ENCODE results near the gene NUDT21.
"Not testable (repeated sequence)": the region's sequence is repeated elsewhere in the genome, so short reads cannot be mapped to it uniquely, and the experiment has no call there.

GRCh38 chr16:56488868-56489267 lies 37.7 kb upstream of the NUDT21 start:
- TF ChIP-seq CTCF (conservative IDR thresholded peaks at IDR 0.05; ENCODE audit: low read length); EZH2phosphoT487 (IDR thresholded peaks at IDR 0.05; ENCODE audit: borderline replicate concordance): not testable (repeated sequence)

All from Loucy (cell line).